H9 (cell line): ENCODE results near the gene WHAMM. TPM values are rescaled to one million over a fixed set of nuclear protein-coding genes. Genes with fewer than 3 reads are reported as not detected.
A peak's percentile ranks its signal among the peaks of the same experiment; 100 is the strongest.

ENCODE experiments used
- DNase-seq: peaks from one replicate; pipeline ENCODE4 v3.0.0-alpha.2; 2017
- H2AFZ ChIP-seq: one replicate; pipeline ENCODE4 v1.6.1; 2013; ENCODE audit warnings: mild to moderate bottlenecking, low read length, control low read depth, moderate library complexity
- H2AK5ac ChIP-seq: 2 replicates; pipeline ENCODE4 v1.6.1; 2013; ENCODE audit warnings: low read length, control low read depth, mixed read lengths; ENCODE audit not compliant: insufficient read length
- H2BK120ac ChIP-seq: one replicate; pipeline ENCODE4 v1.6.1; 2013; ENCODE audit warnings: low read depth, mild to moderate bottlenecking, low read length, control low read depth, inconsistent platforms; ENCODE audit not compliant: poor library complexity, severe bottlenecking
- H2BK12ac ChIP-seq: 2 replicates; pipeline ENCODE4 v1.6.1; 2013; ENCODE audit warnings: low read length, control low read depth, mixed read lengths, low read depth; ENCODE audit not compliant: insufficient read length
- H2BK15ac ChIP-seq: 2 replicates; pipeline ENCODE4 v1.6.1; 2013; ENCODE audit warnings: low read depth, low read length, control low read depth
- H2BK20ac ChIP-seq: one replicate; pipeline ENCODE4 v1.6.1; 2013; ENCODE audit warnings: low read depth, mild to moderate bottlenecking, low read length, control low read depth, inconsistent platforms; ENCODE audit not compliant: poor library complexity, severe bottlenecking
- H2BK5ac ChIP-seq: 2 replicates; pipeline ENCODE4 v1.6.1; 2013; ENCODE audit warnings: low read length, control low read depth, mixed read lengths; ENCODE audit not compliant: insufficient read length
- H3K14ac ChIP-seq: 2 replicates; pipeline ENCODE4 v1.6.1; 2013; ENCODE audit warnings: low read length, control low read depth; ENCODE audit not compliant: insufficient read depth
- H3K18ac ChIP-seq: 2 replicates; pipeline ENCODE4 v1.6.1; 2013; ENCODE audit warnings: low read depth, mild to moderate bottlenecking, mixed read lengths, low read length, control low read depth; ENCODE audit not compliant: insufficient read length
- H3K23ac ChIP-seq: 2 replicates; pipeline ENCODE4 v1.6.1; 2013; ENCODE audit warnings: low read length, control low read depth, mixed read lengths, low read depth; ENCODE audit not compliant: insufficient read length
- H3K23me2 ChIP-seq: 2 replicates; pipeline ENCODE4 v1.6.1; 2013; ENCODE audit warnings: low read depth, mild to moderate bottlenecking, mixed read lengths, low read length, control low read depth; ENCODE audit not compliant: insufficient read length, poor library complexity, severe bottlenecking
- H3K27ac ChIP-seq: 2 replicates; pipeline ENCODE4 v1.5.1; 2013; ENCODE audit warnings: low read length, control low read depth, mixed read lengths, low read depth; ENCODE audit not compliant: insufficient read length
- H3K27me3 ChIP-seq: 2 replicates; pipeline ENCODE4 v1.6.1; 2013; ENCODE audit warnings: low read length, control low read depth, inconsistent platforms; ENCODE audit not compliant: insufficient read depth
- H3K4ac ChIP-seq: 2 replicates; pipeline ENCODE4 v1.6.1; 2013; ENCODE audit warnings: low read depth, mild to moderate bottlenecking, control low read depth, inconsistent platforms, low read length, moderate library complexity
- H3K4me1 ChIP-seq: 2 replicates; pipeline ENCODE4 v1.6.1; 2013; ENCODE audit warnings: low read length, control low read depth, inconsistent platforms; ENCODE audit not compliant: insufficient read depth
- H3K4me2 ChIP-seq: 2 replicates; pipeline ENCODE4 v1.6.1; 2013; ENCODE audit warnings: low read length, control low read depth, mixed read lengths; ENCODE audit not compliant: insufficient read length, insufficient read depth
- H3K56ac ChIP-seq: 2 replicates; pipeline ENCODE4 v1.6.1; 2013; ENCODE audit warnings: low read depth, mild to moderate bottlenecking, mixed read lengths, low read length, control low read depth; ENCODE audit not compliant: insufficient read length
- H3K79me1 ChIP-seq: 2 replicates; pipeline ENCODE4 v1.6.1; 2013; ENCODE audit warnings: low read depth, mild to moderate bottlenecking, moderate library complexity, low read length, control low read depth, inconsistent platforms; ENCODE audit not compliant: insufficient read depth, poor library complexity, severe bottlenecking
- H3K79me2 ChIP-seq: 2 replicates; pipeline ENCODE4 v1.6.1; 2013; ENCODE audit warnings: low read length, control low read depth, inconsistent platforms; ENCODE audit not compliant: insufficient read depth
- H3K9ac ChIP-seq: 2 replicates; pipeline ENCODE4 v1.6.1; 2013; ENCODE audit warnings: low read length, control low read depth, mixed read lengths; ENCODE audit not compliant: insufficient read length; ENCODE audit errors: extremely low read depth
- H3K9me3 ChIP-seq: one replicate; pipeline ENCODE4 v1.6.1; 2013; ENCODE audit warnings: low read depth, low read length, inconsistent platforms; ENCODE audit not compliant: control insufficient read depth
- H3T11ph ChIP-seq: one replicate; pipeline ENCODE4 v1.6.1; 2013; ENCODE audit warnings: mild to moderate bottlenecking, low read length, control low read depth, inconsistent platforms
- H4K20me1 ChIP-seq: one replicate; pipeline ENCODE4 v1.6.1; 2013; ENCODE audit not compliant: control insufficient read depth, insufficient read length, insufficient read depth
- H4K5ac ChIP-seq: 2 replicates; pipeline ENCODE4 v1.6.1; 2013; ENCODE audit warnings: low read depth, mild to moderate bottlenecking, mixed read lengths, low read length, control low read depth; ENCODE audit not compliant: insufficient read length
- H4K8ac ChIP-seq: replicated peaks from 2 replicates; pipeline ENCODE4 v1.6.1; 2013; ENCODE audit warnings: low read length, control low read depth, mixed read lengths, low read depth; ENCODE audit not compliant: insufficient read length
- H4K91ac ChIP-seq: 2 replicates; pipeline ENCODE4 v1.6.1; 2013; ENCODE audit warnings: low read depth, mild to moderate bottlenecking, moderate library complexity, mixed read lengths, low read length, control low read depth; ENCODE audit not compliant: insufficient read length
- H3K27ac Mint-ChIP-seq, 3 experiments: 2 replicates in 2 of 3; 3 replicates in 1 of 3; pipeline ENCODE4 v1.8.0; 2020 to 2021; ENCODE audit warnings: mixed read lengths in 3 of 3, mild to moderate bottlenecking in 1 of 3, moderate library complexity in 1 of 3
- H3K27me3 Mint-ChIP-seq: 2 replicates; pipeline ENCODE4 v1.8.0; 2021; ENCODE audit warnings: low read depth, mild to moderate bottlenecking, moderate library complexity, mixed read lengths
- H3K36me3 Mint-ChIP-seq, 3 experiments: 2 replicates in 2 of 3; 3 replicates in 1 of 3; pipeline ENCODE4 v1.8.0; 2020 to 2021; ENCODE audit warnings: low read depth in 3 of 3, mixed read lengths in 3 of 3; ENCODE audit not compliant: insufficient read depth in 1 of 3
- H3K4me1 Mint-ChIP-seq, 2 experiments: 2 replicates each; pipeline ENCODE4 v1.8.0; 2020; ENCODE audit warnings: mixed read lengths in 2 of 2
- H3K4me3 Mint-ChIP-seq, 2 experiments: 2 replicates in 1 of 2; 3 replicates in 1 of 2; pipeline ENCODE4 v1.8.0; 2020 to 2021; ENCODE audit warnings: mild to moderate bottlenecking in 2 of 2, mixed read lengths in 2 of 2, moderate library complexity in 1 of 2
- H3K9me3 Mint-ChIP-seq, 2 experiments: 2 replicates in 1 of 2; 3 replicates in 1 of 2; pipeline ENCODE4 v1.8.0; 2020; ENCODE audit warnings: mild to moderate bottlenecking in 2 of 2, mixed read lengths in 2 of 2, moderate library complexity in 1 of 2
- CTCF ChIP-seq: fragments of 200-600 bp; sonication (generic); conservative IDR thresholded peaks from 3 replicates; pipeline ENCODE4 v1.8.0; 2021; ENCODE audit warnings: antibody characterized with exemption, mild to moderate bottlenecking
- WGBS: extraction: QIAGEN DNeasy Blood & Tissue Kit; methylation state at CpG from one replicate; pipeline ENCODE4 v1.1.7; 2013; ENCODE audit warnings: missing lambda C conversion rate, low lambda C conversion rate, mixed read lengths; ENCODE audit not compliant: insufficient read length; ENCODE audit errors: extremely low coverage; 5-methylcytosine and 5-hydroxymethylcytosine counted together
- total RNA-seq: library from RNA; stranded (reverse); gene quantifications from 2 replicates; pipeline ENCODE4 v1.2.1, GENCODE V29; 2021

The WHAMM gene
- total RNA-seq, 1 experiment from 2014 or later: 3.0 TPM

GRCh38 chr15:82874267-82874666 lies 64.8 kb downstream of the WHAMM start:
- H3K27ac ChIP-seq: no peak overlapping the region
- H3K27me3 ChIP-seq: no peaks in the 10 kb centered on the region
- no peak overlapping the region for H2BK15ac ChIP-seq
- H2BK20ac ChIP-seq: no peak overlapping the region
- Mint-ChIP-seq H3K36me3 (no peaks in the 10 kb centered on the region), H3K9me3 (no peaks in the 10 kb centered on the region), H3K27me3 (peaks cover 2% of the 10 kb centered on the region; the same call in 1 of the 2 replicates), H3K4me3 (no peak overlapping the region), H3K27ac (peak overlapping the region in 1 of 3 experiments; percentile 27; a peak in 1 of 7 replicates), H3K4me1 (peaks cover 0 to 8% of the 10 kb centered on the region in 2 experiments; a peak in 3 of 4 replicates)
- H3K4ac ChIP-seq: no peak overlapping the region
- DNase-seq: no peak
- H3K56ac ChIP-seq: no peak overlapping the region
- no peak overlapping the region for H3K4me2 ChIP-seq
- no peaks in the 10 kb centered on the region for H3K79me2 ChIP-seq
- H3K4me1 ChIP-seq: no peaks in the 10 kb centered on the region
- H2BK120ac ChIP-seq: no peak overlapping the region
- no peak overlapping the region for H4K8ac ChIP-seq
- H3K18ac ChIP-seq: no peak overlapping the region
- no peak overlapping the region for H3K9ac ChIP-seq
- no peak overlapping the region for H2BK5ac ChIP-seq
- no peak overlapping the region for H3K23ac ChIP-seq
- H3K23me2 ChIP-seq: no peaks in the 10 kb centered on the region
- H3K9me3 ChIP-seq: no peaks in the 10 kb centered on the region
- no peaks in the 10 kb centered on the region for H3K79me1 ChIP-seq
- H2AK5ac ChIP-seq: no peak overlapping the region
- no peak for TF ChIP-seq CTCF
- no peak overlapping the region for H3K14ac ChIP-seq
- no CpG with 5 or more reads among the region's 1 CpG for WGBS
- H4K91ac ChIP-seq: no peak overlapping the region
- H2BK12ac ChIP-seq: no peak overlapping the region
- H3T11ph ChIP-seq: no peak overlapping the region
- no peak overlapping the region for H4K5ac ChIP-seq
- H2AFZ ChIP-seq: no peak overlapping the region
- H4K20me1 ChIP-seq: no peaks in the 10 kb centered on the region
